Glutamatergic neuron (in vitro differentiated cells): ENCODE measurements around the gene GRIFIN. TPM values are rescaled to one million over a fixed set of nuclear protein-coding genes. Genes with fewer than 3 reads are reported as not detected.

Source experiments
- DNase-seq: peaks from one replicate; pipeline ENCODE4 v3.0.0; 2022
- H3K27ac Mint-ChIP-seq: one replicate; pipeline ENCODE4 v1.8.0; 2020; ENCODE audit warnings: mild to moderate bottlenecking, mixed read lengths, inconsistent platforms; ENCODE audit not compliant: unreplicated experiment
- H3K27me3 Mint-ChIP-seq: one replicate; pipeline ENCODE4 v1.8.0; 2020; ENCODE audit warnings: mild to moderate bottlenecking, moderate library complexity, mixed read lengths, inconsistent platforms; ENCODE audit not compliant: unreplicated experiment
- H3K36me3 Mint-ChIP-seq: one replicate; pipeline ENCODE4 v1.8.0; 2020; ENCODE audit warnings: mild to moderate bottlenecking, mixed read lengths, inconsistent platforms; ENCODE audit not compliant: unreplicated experiment
- H3K4me1 Mint-ChIP-seq: one replicate; pipeline ENCODE4 v1.8.0; 2020; ENCODE audit warnings: mild to moderate bottlenecking, low read depth, mixed read lengths, inconsistent platforms; ENCODE audit not compliant: unreplicated experiment
- H3K4me3 Mint-ChIP-seq: one replicate; pipeline ENCODE4 v1.8.0; 2020; ENCODE audit warnings: mild to moderate bottlenecking, mixed read lengths, inconsistent platforms; ENCODE audit not compliant: unreplicated experiment
- H3K9me3 Mint-ChIP-seq: one replicate; pipeline ENCODE4 v1.8.0; 2020; ENCODE audit warnings: mild to moderate bottlenecking, moderate library complexity, mixed read lengths, inconsistent platforms; ENCODE audit not compliant: unreplicated experiment
- long read RNA-seq: library from polyadenylated mRNA; unstranded; transcript quantifications from one replicate; pipeline ENCODE4 v2.0.0, GENCODE V29; 2020; ENCODE audit not compliant: unreplicated experiment
- total RNA-seq: library from RNA; stranded (reverse); fragmentation: NEBNext Ultra II Directional; extraction: Animal tissue kit (Norgen Biotek cat#: 25700); gene quantifications from one replicate; pipeline ENCODE4 v1.2.1, GENCODE V29; 2021; ENCODE audit not compliant: unreplicated experiment
- TF ChIP-seq, protein P1 (sequence below): fragments of 200-600 bp; sonication (generic); IDR thresholded peaks from one replicate; pipeline ENCODE4 v1.5.0; 2021; ENCODE audit not compliant: partially characterized antibody, unreplicated experiment

GRIFIN gene
- total RNA-seq = not detected
- long read RNA-seq = 0 reads

GRCh38 chr7:2476298-2476697, at the start of gene GRIFIN:
Gene GRIFIN (minus strand): TSS chr7:2476398. CDS start chr7:2476383, 15 bp downstream.
- DNase-seq = no peak
- H3K36me3 Mint-ChIP-seq = no peaks in the 10 kb centered on the region
- H3K27me3 Mint-ChIP-seq = peaks cover 4% of the 10 kb centered on the region
- TF ChIP-seq, protein P1, sequence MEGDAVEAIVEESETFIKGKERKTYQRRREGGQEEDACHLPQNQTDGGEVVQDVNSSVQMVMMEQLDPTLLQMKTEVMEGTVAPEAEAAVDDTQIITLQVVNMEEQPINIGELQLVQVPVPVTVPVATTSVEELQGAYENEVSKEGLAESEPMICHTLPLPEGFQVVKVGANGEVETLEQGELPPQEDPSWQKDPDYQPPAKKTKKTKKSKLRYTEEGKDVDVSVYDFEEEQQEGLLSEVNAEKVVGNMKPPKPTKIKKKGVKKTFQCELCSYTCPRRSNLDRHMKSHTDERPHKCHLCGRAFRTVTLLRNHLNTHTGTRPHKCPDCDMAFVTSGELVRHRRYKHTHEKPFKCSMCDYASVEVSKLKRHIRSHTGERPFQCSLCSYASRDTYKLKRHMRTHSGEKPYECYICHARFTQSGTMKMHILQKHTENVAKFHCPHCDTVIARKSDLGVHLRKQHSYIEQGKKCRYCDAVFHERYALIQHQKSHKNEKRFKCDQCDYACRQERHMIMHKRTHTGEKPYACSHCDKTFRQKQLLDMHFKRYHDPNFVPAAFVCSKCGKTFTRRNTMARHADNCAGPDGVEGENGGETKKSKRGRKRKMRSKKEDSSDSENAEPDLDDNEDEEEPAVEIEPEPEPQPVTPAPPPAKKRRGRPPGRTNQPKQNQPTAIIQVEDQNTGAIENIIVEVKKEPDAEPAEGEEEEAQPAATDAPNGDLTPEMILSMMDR = no peak
- peaks cover 4% of the 10 kb centered on the region for H3K4me1 Mint-ChIP-seq
- H3K27ac Mint-ChIP-seq = no peak within 1 kb of the TSS
- peaks cover 2% of the 10 kb centered on the region for H3K9me3 Mint-ChIP-seq
- H3K4me3 Mint-ChIP-seq = no peak within 1 kb of the TSS

DNA sequence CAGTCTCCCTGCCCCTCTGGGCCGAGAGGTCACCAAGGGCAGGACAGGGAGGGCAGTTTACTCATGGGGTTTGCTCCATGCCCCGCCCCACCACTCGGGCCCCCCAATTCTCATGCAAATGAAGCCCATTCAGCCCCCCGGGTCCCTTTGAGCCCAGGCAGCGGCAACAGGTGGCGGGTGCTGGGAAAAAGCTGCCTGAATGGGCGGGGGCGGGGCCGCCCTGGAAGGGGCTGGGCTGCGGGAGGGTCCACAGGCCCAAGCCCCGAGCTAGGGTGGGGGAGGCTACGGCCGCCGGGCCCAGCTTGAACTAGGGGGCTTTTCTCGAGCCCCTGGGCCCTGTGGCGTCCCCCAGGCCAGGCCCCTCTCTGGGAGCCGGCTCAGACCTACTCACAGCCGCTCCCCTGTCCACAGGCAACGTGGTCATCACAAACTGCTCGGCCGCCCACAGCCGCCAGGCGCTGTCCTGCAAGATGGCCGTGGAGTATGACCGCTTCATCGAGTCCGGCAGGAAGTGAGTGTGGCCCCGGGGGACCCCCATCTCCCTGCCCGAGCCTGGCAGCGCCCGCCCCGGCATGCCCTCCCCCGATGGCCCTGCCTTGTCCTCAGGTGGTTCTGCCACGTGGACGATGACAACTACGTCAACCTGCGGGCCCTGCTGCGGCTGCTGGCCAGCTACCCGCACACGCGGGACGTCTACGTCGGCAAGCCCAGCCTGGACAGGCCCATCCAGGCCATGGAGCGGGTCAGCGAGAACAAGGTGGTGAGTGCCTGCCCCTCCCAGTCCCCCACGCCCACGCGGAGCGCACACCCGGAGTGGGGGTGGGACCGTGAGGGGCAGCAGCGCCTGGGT, 48.8 kb upstream of the GRIFIN start:
- Mint-ChIP-seq H3K4me1 (peaks cover 9% of the 10 kb centered on the region), H3K27ac (no peak overlapping the region), H3K9me3 (peaks cover 5% of the 10 kb centered on the region), H3K36me3 (no peaks in the 10 kb centered on the region), H3K4me3 (no peak overlapping the region), H3K27me3 (peaks cover 10% of the 10 kb centered on the region)
- DNase-seq = no peak
- TF ChIP-seq, protein P1 = no peak

- Mint-ChIP-seq H3K27ac (no peak overlapping the region), H3K9me3 (peaks cover 5% of the 10 kb centered on the region), H3K27me3 (peaks cover 11% of the 10 kb centered on the region), H3K36me3 (no peaks in the 10 kb centered on the region), H3K4me1 (peaks cover 9% of the 10 kb centered on the region), H3K4me3 (no peak overlapping the region)
- TF ChIP-seq, protein P1 = no peak
- DNase-seq = peak; percentile 52
These were observed 48.0 kb upstream of the GRIFIN start for GRCh38 chr7:2523941-2524807.

DNA sequence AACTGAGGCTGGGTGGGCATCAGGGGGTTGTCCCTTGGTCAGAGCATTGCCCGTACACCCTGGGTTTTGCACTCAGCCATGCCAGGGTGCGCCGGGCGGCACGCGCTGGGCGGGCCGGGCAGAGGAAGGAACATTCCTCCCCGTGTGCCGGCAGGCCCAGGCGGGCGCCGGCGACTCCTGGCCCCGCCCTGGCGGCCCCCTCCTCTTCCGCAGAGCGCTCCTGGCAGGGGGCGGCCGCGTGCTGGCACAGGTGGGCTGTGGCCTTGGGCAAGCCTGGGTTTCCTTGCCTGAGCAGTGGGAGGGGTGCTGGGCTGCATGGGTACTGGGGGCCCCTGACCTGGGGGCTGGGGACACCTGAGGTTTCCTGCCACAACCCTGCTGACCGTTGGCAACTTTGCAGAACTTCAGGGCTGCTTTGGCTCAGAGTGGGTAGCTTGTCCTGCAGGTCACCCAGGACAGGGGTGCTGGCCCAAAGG, 47.3 kb upstream of the GRIFIN start:
- Mint-ChIP-seq H3K4me3 (peak overlapping the region; percentile 81), H3K9me3 (peaks cover 7% of the 10 kb centered on the region), H3K27me3 (peaks cover 12% of the 10 kb centered on the region), H3K27ac (peak overlapping the region; percentile 66), H3K4me1 (peaks cover 9% of the 10 kb centered on the region), H3K36me3 (no peaks in the 10 kb centered on the region)
- TF ChIP-seq, protein P1 = no peak
- no peak for DNase-seq
